HepG2 (cell line): ENCODE data around the gene PTGIR.

Experiments used
- CTCF ChIP-seq: sonication (generic); formaldehyde crosslinking; IDR thresholded peaks from 2 replicates; pipeline ENCODE4 v1.5.0; 2020; ENCODE audit warnings: mild to moderate bottlenecking, missing genetic modification reagents, moderate library complexity
- EHMT2 ChIP-seq: fragments of 200-600 bp; sonication (generic); IDR thresholded peaks from 2 replicates; pipeline ENCODE4 v1.7.0; 2017; ENCODE audit warnings: antibody characterized with exemption, low read depth, low read length, borderline replicate concordance
- EZH2 ChIP-seq: conservative IDR thresholded peaks from 2 replicates; pipeline ENCODE4 v1.6.1; 2012; ENCODE audit warnings: mild to moderate bottlenecking, low read depth, low read length, moderate library complexity
- KDM2A ChIP-seq: sonication (generic); formaldehyde crosslinking; IDR thresholded peaks from 2 replicates; pipeline ENCODE4 v1.4.0; 2020; ENCODE audit warnings: low read depth, missing genetic modification reagents, borderline replicate concordance
- NFIC ChIP-seq: IDR thresholded peaks from 2 replicates; pipeline ENCODE4 v1.6.1; 2012; ENCODE audit warnings: mild to moderate bottlenecking, low read length, inconsistent platforms
- PCBP1 ChIP-seq: fragments of 200-400 bp; formaldehyde crosslinking; IDR thresholded peaks from 2 replicates; pipeline ENCODE4 v1.6.1; 2017; ENCODE audit warnings: mild to moderate bottlenecking, low read depth, low read length, borderline replicate concordance
- TARDBP ChIP-seq: sonication (generic); formaldehyde crosslinking; IDR thresholded peaks from 2 replicates; pipeline ENCODE4 v1.8.0; 2022; ENCODE audit warnings: mild to moderate bottlenecking, missing genetic modification reagents
- ZBTB20 ChIP-seq: sonication (generic); formaldehyde crosslinking; IDR thresholded peaks from 2 replicates; pipeline ENCODE4 v1.8.1; 2023; ENCODE audit warnings: missing genetic modification reagents, low read depth, mild to moderate bottlenecking, borderline replicate concordance
- ZNF350 ChIP-seq: sonication (generic); formaldehyde crosslinking; IDR thresholded peaks from 2 replicates; pipeline ENCODE4 v1.4.0; 2020; ENCODE audit warnings: mild to moderate bottlenecking, low read depth, missing genetic modification reagents, borderline replicate concordance
- ZNF407 ChIP-seq: sonication (generic); formaldehyde crosslinking; IDR thresholded peaks from one replicate; pipeline ENCODE4 v1.5.1; 2020; ENCODE audit warnings: mild to moderate bottlenecking, missing genetic modification reagents; ENCODE audit errors: not compliant biosample characterization
- ZNF780A ChIP-seq: sonication (generic); formaldehyde crosslinking; IDR thresholded peaks from 2 replicates; pipeline ENCODE4 v1.8.0; 2022; ENCODE audit warnings: mild to moderate bottlenecking, missing genetic modification reagents, moderate library complexity

- TF ChIP-seq ZBTB20 (0 out of 2 replicates have a peak, but pooled peaks have one; percentile 2), KDM2A (CRISPR knock-in tag) (no peak; the same call in 1 of the 2 replicates), EHMT2 (no peak), NFIC (no peak), TARDBP (CRISPR knock-in tag) (no peak), ZNF780A (CRISPR knock-in tag) (no peak), CTCF (no peak), ZNF350 (CRISPR knock-in tag) (peak; percentile 3; the same call in 1 of the 2 replicates), ZNF407 (no peak), PCBP1 (no peak), EZH2 (no peak)
These were observed 22.3 kb downstream of the PTGIR start for GRCh38 chr19:46602392-46603194.
